Measurements from ENCODE around the gene XRCC5. TPM values are rescaled to one million over a fixed set of nuclear protein-coding genes. Genes with fewer than 3 reads are reported as not detected.
"Not testable (repeated sequence)": the region's sequence is repeated elsewhere in the genome, so short reads cannot be mapped to it uniquely, and the experiment has no call there.

The XRCC5 gene
- total and polyA plus RNA-seq, 7 experiments from 2014 or later, result 168 to 347 (median 231) TPM

DNA sequence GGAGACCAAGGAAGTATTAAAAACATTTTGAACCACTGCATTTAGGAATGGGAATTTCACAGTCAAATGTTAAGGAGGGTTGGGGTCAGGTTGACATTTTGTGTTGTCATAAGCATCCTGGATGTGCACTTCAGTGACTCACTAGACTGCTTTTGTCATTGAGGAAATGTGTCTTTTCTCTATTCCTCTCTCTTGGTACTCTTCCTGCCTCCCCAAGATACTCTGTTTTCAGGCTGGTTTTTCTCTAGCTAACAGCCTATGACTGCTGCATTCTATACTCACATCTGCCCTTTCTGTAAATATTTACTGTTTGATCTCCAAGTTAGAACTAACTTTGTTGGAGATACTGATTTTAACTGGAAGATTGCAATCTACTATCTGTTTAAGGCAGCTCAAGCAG, 23.4 kb downstream of the XRCC5 start:
- Mint-ChIP-seq H3K27ac (peak overlapping the region in 8 of 9 donors; percentile 30 to 82 (median 64)), H3K27me3 (no peaks in the 10 kb centered on the region), H3K9me3 (no peaks in the 10 kb centered on the region), H3K4me1 (peaks cover 26 to 80% (median 74%) of the 10 kb centered on the region in 7 donors), H3K36me3 (peaks cover 27 to 77% (median 70%) of the 10 kb centered on the region in 5 donors), H3K4me3 (peak overlapping the region in 5 of 10 donors; percentile 1 to 59 (median 35))
- Histone ChIP-seq H3K27me3 (ENCODE audit: control insufficient read depth in 2 of 2, insufficient read depth in 2 of 2, low read length in 2 of 2) (no peaks in the 10 kb centered on the region), H3K4me1 (ENCODE audit: control insufficient read depth in 2 of 2, insufficient read depth in 2 of 2, low read length in 2 of 2) (peaks cover 0 to 16% of the 10 kb centered on the region in 2 donors), H3K4me3 (ENCODE audit: low read length) (no peak overlapping the region), H3K36me3 (ENCODE audit: control insufficient read depth in 2 of 3, insufficient read depth in 3 of 3, low read length in 3 of 3) (peaks cover 34 to 85% (median 67%) of the 10 kb centered on the region in 3 experiments), H3K27ac (ENCODE audit: low read depth, low read length) (no peak overlapping the region), H3K9me3 (ENCODE audit: control insufficient read depth in 2 of 3, low read length in 3 of 3) (no peaks in the 10 kb centered on the region)
- CTCF ChIA-PET, result interaction anchor here (0.7 to 0.8 kb wide), 2 partner anchors 51 to 69 kb away, joined by 3 read pairs; partner anchors contain the start of genes PECR and TMEM169
- intact Hi-C loops (cut with micrococcal nuclease), result loop anchor here in 1 of 2 donors (2.0 kb wide), 1 partner anchor 14 kb away; no protein-coding TSS in a partner anchor
- POLR2A ChIA-PET, result interaction anchor here (0.6 to 0.9 kb wide), 2 partner anchors 9 to 807 kb away, joined by 3 to 4 read pairs; no protein-coding TSS in a partner anchor
- no peak for DNase-seq
- ATAC-seq, result no peak

DNA sequence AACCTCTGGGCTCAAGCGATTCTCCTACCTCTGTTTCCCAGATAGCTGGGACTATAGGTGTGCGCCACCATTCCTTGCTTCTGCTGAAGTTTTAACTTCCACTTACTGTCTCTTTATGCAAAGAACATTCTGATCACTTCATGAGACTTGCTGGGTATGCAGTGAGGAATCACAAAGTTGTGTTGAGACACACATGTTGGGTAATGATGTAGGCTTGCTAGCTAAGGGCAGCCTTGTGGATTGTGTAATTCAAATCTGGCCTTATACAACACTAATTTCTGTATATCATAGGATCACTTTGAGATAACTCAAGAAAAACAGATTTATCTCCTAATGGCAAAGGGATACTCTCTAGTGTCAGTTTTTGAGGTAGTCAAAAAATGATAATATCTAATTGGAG, 24.2 kb downstream of the XRCC5 start:
- Histone ChIP-seq H3K36me3 (ENCODE audit: control insufficient read depth in 2 of 3, insufficient read depth in 3 of 3, low read length in 3 of 3) (peaks cover 37 to 90% (median 67%) of the 10 kb centered on the region in 3 experiments), H3K4me1 (ENCODE audit: control insufficient read depth in 2 of 2, insufficient read depth in 2 of 2, low read length in 2 of 2) (peaks cover 0 to 16% of the 10 kb centered on the region in 2 donors), H3K4me3 (ENCODE audit: low read length) (no peak overlapping the region), H3K9me3 (ENCODE audit: control insufficient read depth in 2 of 3, low read length in 3 of 3) (no peaks in the 10 kb centered on the region), H3K27ac (ENCODE audit: low read depth, low read length) (no peak overlapping the region), H3K27me3 (ENCODE audit: control insufficient read depth in 2 of 2, insufficient read depth in 2 of 2, low read length in 2 of 2) (no peaks in the 10 kb centered on the region)
- H3K4me3 Mint-ChIP-seq, result no peak overlapping the region
- no peaks in the 10 kb centered on the region for H3K9me3 Mint-ChIP-seq
- POLR2A ChIA-PET, result interaction anchor here (0.6 to 0.9 kb wide), 3 partner anchors 9 to 808 kb away, joined by 3 to 4 read pairs (median 3); no protein-coding TSS in a partner anchor
- no peak for DNase-seq
- no peaks in the 10 kb centered on the region for H3K27me3 Mint-ChIP-seq
- intact Hi-C loops (cut with micrococcal nuclease), result loop anchor here in 1 of 2 donors (2.0 kb wide), 1 partner anchor 13 kb away; no protein-coding TSS in a partner anchor
- H3K36me3 Mint-ChIP-seq, result peaks cover 31 to 78% (median 70%) of the 10 kb centered on the region in 5 donors
- peaks cover 25 to 75% (median 69%) of the 10 kb centered on the region in 7 donors for H3K4me1 Mint-ChIP-seq
- no peak for ATAC-seq
- H3K27ac Mint-ChIP-seq, result peak overlapping the region in 6 of 9 donors; percentile 6 to 75 (median 37)
- CTCF ChIA-PET, result interaction anchor here (0.8 kb wide), 1 partner anchor 69 kb away, joined by 3 read pairs; no protein-coding TSS in a partner anchor

DNA sequence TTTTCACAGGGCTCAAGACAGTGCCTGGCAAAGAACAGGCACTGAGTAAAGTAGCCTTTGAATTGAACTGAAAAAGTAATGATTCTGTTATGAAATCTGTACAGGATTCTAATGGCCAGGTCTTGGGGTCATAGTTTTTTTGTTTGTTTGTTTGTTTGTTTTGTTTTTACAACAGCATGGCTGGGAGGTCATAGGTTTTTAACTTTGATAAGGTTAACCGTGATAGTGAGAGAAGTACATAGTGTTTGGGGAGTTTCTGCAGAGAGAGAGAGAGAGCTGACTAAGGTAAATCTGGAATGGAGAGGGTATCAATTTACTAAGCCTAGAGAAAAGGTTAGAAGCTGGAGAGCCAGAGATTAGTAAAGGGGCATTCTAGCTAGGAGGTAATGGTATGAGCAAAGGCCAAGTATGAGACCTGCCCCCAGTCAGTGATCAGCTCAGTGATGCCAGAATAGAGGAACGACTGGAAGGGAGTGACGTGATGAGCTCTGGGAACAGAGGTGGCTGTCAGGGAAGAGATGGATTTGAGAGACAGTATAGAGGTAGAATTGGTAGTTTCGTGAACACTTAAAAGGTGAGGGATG, 25.9 kb downstream of the XRCC5 start:
- H3K27me3 ChIP-seq (ENCODE audit: control insufficient read depth in 2 of 2, insufficient read depth in 2 of 2, low read length in 2 of 2), result no peaks in the 10 kb centered on the region
- Mint-ChIP-seq H3K4me3 (no peak overlapping the region), H3K27me3 (no peaks in the 10 kb centered on the region), H3K4me1 (peaks cover 19 to 72% (median 64%) of the 10 kb centered on the region in 7 donors), H3K27ac (peak overlapping the region in 8 of 9 donors; percentile 32 to 81 (median 62)), H3K36me3 (peaks cover 22 to 84% (median 73%) of the 10 kb centered on the region in 5 donors), H3K9me3 (no peaks in the 10 kb centered on the region)
- ATAC-seq (no peak), DNase-seq (no peak)
- no peaks in the 10 kb centered on the region for H3K9me3 ChIP-seq (ENCODE audit: control insufficient read depth in 2 of 3, low read length in 3 of 3)
- peaks cover 33 to 93% (median 72%) of the 10 kb centered on the region in 3 experiments for H3K36me3 ChIP-seq (ENCODE audit: control insufficient read depth in 2 of 3, insufficient read depth in 3 of 3, low read length in 3 of 3)
- no peak overlapping the region for H3K4me3 ChIP-seq (ENCODE audit: low read length)
- no peak overlapping the region for H3K27ac ChIP-seq (ENCODE audit: low read depth, low read length)
- CTCF ChIA-PET, result interaction anchor here (0.7 to 2.8 kb wide), 2 partner anchors 71 to 763 kb away, joined by 3 to 6 read pairs; no protein-coding TSS in a partner anchor
- POLR2A ChIA-PET, result no interaction called here
- intact Hi-C loops (cut with micrococcal nuclease), result no loop called here
- H3K4me1 ChIP-seq (ENCODE audit: control insufficient read depth in 2 of 2, insufficient read depth in 2 of 2, low read length in 2 of 2), result peaks cover 0 to 16% of the 10 kb centered on the region in 2 donors

DNA sequence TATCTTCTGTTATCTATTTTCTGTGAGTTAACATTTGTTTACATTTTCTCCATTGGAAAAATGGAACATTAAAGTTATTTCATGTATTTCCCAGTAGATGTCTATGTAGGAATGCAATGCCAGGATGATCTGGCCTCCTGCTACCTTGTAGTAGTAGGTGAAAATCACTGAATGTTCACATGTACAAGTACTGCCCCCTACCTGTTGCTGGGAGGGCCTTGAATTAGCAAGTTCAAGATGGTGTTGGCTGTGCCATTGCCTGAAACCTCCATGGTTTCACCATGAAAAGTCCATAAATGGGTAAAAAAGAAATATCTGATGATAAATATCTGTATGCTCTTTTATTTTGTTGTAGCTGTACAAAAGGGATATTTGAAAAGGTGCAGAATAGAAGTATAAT, 30.7 kb downstream of the XRCC5 start:
- Mint-ChIP-seq H3K36me3 (peaks cover 19 to 71% (median 58%) of the 10 kb centered on the region in 5 donors), H3K27me3 (no peaks in the 10 kb centered on the region)
- no peaks in the 10 kb centered on the region for H3K9me3 ChIP-seq (ENCODE audit: control insufficient read depth in 2 of 3, low read length in 3 of 3)

DNA sequence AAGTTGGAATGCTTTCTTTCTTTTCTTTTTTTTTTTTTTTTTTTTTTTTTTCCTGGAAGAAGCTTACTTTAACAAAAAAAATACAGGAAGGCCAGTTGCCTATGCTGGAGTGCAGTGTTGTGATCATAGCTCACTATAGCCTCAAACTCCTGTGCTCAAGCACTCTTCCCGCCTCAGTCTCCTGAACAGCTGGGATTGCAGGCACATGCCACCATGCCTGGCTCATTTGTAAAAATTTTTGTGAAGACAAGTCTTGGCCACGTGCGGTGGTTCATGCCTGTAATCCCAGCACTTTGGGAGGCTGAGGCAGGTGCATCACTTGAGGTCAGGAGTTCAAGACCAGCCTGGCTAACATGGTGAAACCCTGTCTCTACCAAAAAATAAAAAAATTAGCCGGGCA, 32.4 kb downstream of the XRCC5 start:
- intact Hi-C loops (cut with micrococcal nuclease), result loop anchor here (2.0 kb wide), 2 partner anchors 13 to 17 kb away; no protein-coding TSS in a partner anchor
- H3K27ac ChIP-seq (ENCODE audit: low read depth, low read length), result not testable (repeated sequence)
- peaks cover 11 to 57% (median 43%) of the 10 kb centered on the region in 5 donors for H3K36me3 Mint-ChIP-seq

More for the DNA sequence above, 30.7 kb downstream of the XRCC5 start:
- Mint-ChIP-seq H3K4me3 (no peak overlapping the region), H3K9me3 (no peaks in the 10 kb centered on the region), H3K4me1 (peaks cover 7 to 44% (median 37%) of the 10 kb centered on the region in 7 donors), H3K27ac (peak overlapping the region in 3 of 9 donors; percentile 22 to 48 (median 31))
- H3K36me3 ChIP-seq (ENCODE audit: control insufficient read depth in 2 of 3, insufficient read depth in 3 of 3, low read length in 3 of 3), result peaks cover 29 to 95% (median 67%) of the 10 kb centered on the region in 3 experiments
- ChIA-PET POLR2A (no interaction called here), CTCF (interaction anchor here (0.6 to 2.1 kb wide), 6 partner anchors 9 to 107 kb away, joined by 3 to 10 read pairs (median 4); no protein-coding TSS in a partner anchor)
- H3K4me1 ChIP-seq (ENCODE audit: control insufficient read depth in 2 of 2, insufficient read depth in 2 of 2, low read length in 2 of 2), result no peaks in the 10 kb centered on the region
- no peak overlapping the region for H3K4me3 ChIP-seq (ENCODE audit: low read length)
- H3K27ac ChIP-seq (ENCODE audit: low read depth, low read length), result no peak overlapping the region
- DNase-seq (peak in 7 of 9 donors; percentile 26 to 64 (median 52)), ATAC-seq (peak; percentile 81)
- H3K27me3 ChIP-seq (ENCODE audit: control insufficient read depth in 2 of 2, insufficient read depth in 2 of 2, low read length in 2 of 2), result no peaks in the 10 kb centered on the region
- intact Hi-C loops (cut with micrococcal nuclease), result loop anchor here (1.0 to 2.0 kb wide), 6 partner anchors 15 to 190 kb away; no protein-coding TSS in a partner anchor

DNA sequence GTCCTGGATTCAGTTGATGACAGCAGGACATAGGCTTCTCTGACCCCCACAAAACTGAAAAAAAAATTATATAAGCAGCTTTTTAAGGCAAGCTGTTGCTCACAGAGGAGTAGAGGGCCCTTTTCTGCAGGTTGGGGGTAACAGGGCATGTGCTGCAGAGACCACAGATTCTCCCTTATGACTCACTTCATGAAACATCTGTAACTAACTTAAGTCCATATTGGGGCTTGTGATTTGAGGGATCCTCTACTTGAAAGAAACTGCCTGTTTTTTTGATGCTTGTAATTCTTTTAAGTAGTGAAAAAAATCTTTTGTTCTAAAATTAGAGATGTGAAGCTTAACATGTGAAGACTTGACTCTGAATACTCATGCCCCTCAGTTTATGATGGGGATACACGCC, 33.4 kb downstream of the XRCC5 start:
- ChIA-PET POLR2A (no interaction called here), CTCF (no interaction called here)
- Mint-ChIP-seq H3K9me3 (no peaks in the 10 kb centered on the region), H3K4me3 (peak overlapping the region in 1 of 10 donors; percentile 8), H3K27ac (peak overlapping the region in 5 of 9 donors; percentile 14 to 61 (median 29)), H3K27me3 (no peaks in the 10 kb centered on the region), H3K4me1 (peaks cover 11 to 40% (median 28%) of the 10 kb centered on the region in 7 donors), H3K36me3 (peaks cover 15 to 58% (median 46%) of the 10 kb centered on the region in 5 donors)
- ATAC-seq, result no peak
- intact Hi-C loops (cut with micrococcal nuclease), result no loop called here
- no peak for DNase-seq
- Histone ChIP-seq H3K36me3 (ENCODE audit: control insufficient read depth in 2 of 3, insufficient read depth in 3 of 3, low read length in 3 of 3) (peaks cover 28 to 96% (median 60%) of the 10 kb centered on the region in 3 experiments), H3K4me1 (ENCODE audit: control insufficient read depth in 2 of 2, insufficient read depth in 2 of 2, low read length in 2 of 2) (no peaks in the 10 kb centered on the region), H3K27ac (ENCODE audit: low read depth, low read length) (no peak overlapping the region), H3K27me3 (ENCODE audit: control insufficient read depth in 2 of 2, insufficient read depth in 2 of 2, low read length in 2 of 2) (no peaks in the 10 kb centered on the region), H3K9me3 (ENCODE audit: control insufficient read depth in 2 of 3, low read length in 3 of 3) (no peaks in the 10 kb centered on the region), H3K4me3 (ENCODE audit: low read length) (no peak overlapping the region)

More for the DNA sequence above, 32.4 kb downstream of the XRCC5 start:
- not testable (repeated sequence) for ATAC-seq; DNase-seq; H3K9me3 Mint-ChIP-seq; H3K27me3 ChIP-seq (ENCODE audit: control insufficient read depth in 2 of 2, insufficient read depth in 2 of 2, low read length in 2 of 2); H3K4me3 ChIP-seq (ENCODE audit: low read length); H3K4me3 Mint-ChIP-seq; H3K4me1 ChIP-seq (ENCODE audit: control insufficient read depth in 2 of 2, insufficient read depth in 2 of 2, low read length in 2 of 2); H3K27me3 Mint-ChIP-seq; H3K9me3 ChIP-seq (ENCODE audit: control insufficient read depth in 2 of 3, low read length in 3 of 3)
- ChIA-PET CTCF (interaction anchor here (0.6 to 2.1 kb wide), 7 partner anchors 15 to 812 kb away, joined by 3 to 10 read pairs (median 4); partner anchors contain the start of gene XRCC5), POLR2A (interaction anchor here (0.6 to 0.9 kb wide), 2 partner anchors 74 to 78 kb away, joined by 3 to 4 read pairs; no protein-coding TSS in a partner anchor)
- peaks cover 3 to 34% (median 26%) of the 10 kb centered on the region in 7 donors for H3K4me1 Mint-ChIP-seq
- H3K27ac Mint-ChIP-seq, result peak overlapping the region in 1 of 9 donors; percentile 19
- peaks cover 29 to 96% (median 65%) of the 10 kb centered on the region in 3 experiments for H3K36me3 ChIP-seq (ENCODE audit: control insufficient read depth in 2 of 3, insufficient read depth in 3 of 3, low read length in 3 of 3)
